ENCODE data around the gene CDCP1.

- TF ChIP-seq POLR2AphosphoS5 (IDR thresholded peaks at IDR 0.05) (no peak), CTCF (IDR thresholded peaks at IDR 0.05) (no peak), POLR2A (IDR thresholded peaks at IDR 0.05) (no peak), EP300 (IDR thresholded peaks at IDR 0.05) (no peak)
These were observed 19.5 kb upstream of the CDCP1 start for GRCh38 chr3:45165497-45166283.

Data from gastroesophageal sphincter (tissue), 3 donors.